ACHN (cell line): Measurements from ENCODE around the gene OSBPL5.
A peak's percentile ranks its signal among the peaks of the same experiment; 100 is the strongest.
"Not testable (repeated sequence)": the region's sequence is repeated elsewhere in the genome, so short reads cannot be mapped to it uniquely, and the experiment has no call there.

Experiments
- DNase-seq: peaks from one replicate; pipeline ENCODE4 v3.0.0-alpha.2; 2015
- in situ Hi-C: cut with HindIII; loops from 2 replicates; pipeline ENCODE4 v1.10.0; 2017; ENCODE audit warnings: low sequenced_read_pairs, low pct_ligation_motif_present, low pct_unique_long_range_greater_than_20kb

Gene OSBPL5

DNA sequence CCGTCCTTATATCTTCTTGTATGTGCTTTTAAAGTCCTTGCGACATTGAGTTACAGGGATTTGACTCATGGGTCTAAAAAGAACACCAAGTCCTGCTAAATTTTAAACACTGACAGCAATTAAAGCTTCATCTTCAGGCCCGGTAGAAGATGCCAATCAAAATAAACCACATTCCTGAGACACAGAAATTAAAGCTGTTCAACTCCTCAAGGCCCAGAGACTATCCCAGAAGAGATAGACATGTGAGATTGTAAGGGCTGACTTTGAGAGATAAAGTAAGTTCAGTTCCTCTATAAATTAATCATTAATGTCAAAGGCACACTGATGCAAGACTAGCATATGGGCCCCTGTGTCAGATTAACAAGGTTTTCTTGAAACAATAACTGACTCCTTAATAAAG is 49.8 kb downstream of the OSBPL5 start:
- no peak for DNase-seq
- in situ Hi-C loops: no loop called here

DNA sequence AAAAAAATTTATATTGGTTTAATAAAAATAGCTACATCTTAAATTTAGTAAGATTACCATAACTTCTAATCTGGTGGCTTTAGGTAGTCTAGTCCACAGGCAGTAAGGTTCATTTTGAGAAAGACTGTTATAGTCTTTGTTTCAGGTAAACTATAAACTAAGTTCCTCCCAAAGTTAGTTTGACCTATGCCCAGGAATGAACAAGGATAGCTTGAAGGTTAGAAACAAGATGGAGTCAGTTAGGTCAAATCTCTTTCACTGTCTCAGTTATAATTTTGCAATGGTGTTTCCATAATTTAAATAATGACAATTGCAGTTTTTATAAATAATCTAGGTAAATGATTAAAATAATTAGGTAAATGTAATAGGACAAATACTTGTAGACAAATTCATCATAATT is 51.4 kb downstream of the OSBPL5 start:
- in situ Hi-C loops, DNase-seq: not testable (repeated sequence)

DNA sequence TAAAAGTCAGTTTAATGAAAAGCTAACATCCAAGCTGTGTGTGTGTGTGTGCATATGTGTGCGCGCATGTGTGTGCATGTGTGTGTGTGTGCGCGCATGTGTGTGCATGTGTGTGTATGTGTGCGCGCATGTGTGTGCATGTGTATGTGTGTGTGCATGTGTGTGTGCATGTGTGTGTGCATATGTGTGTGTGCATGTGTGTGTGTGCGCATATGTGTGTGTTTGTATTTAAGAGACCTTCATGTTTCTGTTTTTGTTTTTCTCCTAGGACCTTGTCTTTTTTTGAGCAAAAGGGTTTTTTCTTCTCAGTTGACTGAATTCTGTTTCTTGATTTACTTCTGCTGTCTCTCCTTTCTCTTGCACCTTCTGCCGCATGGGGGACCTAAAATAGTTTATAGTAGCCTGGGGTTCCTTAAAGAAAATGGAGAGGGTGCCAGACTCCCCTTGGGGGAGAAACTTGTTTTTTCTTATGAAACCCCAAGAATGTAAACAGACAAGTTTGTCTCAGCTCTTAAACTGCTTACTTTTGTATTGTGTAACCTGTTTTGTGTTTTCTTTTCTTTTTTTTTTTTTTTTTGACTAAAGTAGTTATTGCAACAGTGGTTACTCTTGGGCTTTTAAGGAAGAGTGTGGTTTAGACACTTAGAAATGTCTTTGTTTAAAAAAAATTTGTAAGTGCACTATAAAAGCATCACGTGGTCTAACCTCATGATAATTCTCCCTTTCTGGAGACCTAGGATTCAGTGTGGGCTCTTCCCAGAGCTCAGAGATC is 53.0 kb downstream of the OSBPL5 start:
- DNase-seq: no peak
- in situ Hi-C loops: no loop called here

DNA sequence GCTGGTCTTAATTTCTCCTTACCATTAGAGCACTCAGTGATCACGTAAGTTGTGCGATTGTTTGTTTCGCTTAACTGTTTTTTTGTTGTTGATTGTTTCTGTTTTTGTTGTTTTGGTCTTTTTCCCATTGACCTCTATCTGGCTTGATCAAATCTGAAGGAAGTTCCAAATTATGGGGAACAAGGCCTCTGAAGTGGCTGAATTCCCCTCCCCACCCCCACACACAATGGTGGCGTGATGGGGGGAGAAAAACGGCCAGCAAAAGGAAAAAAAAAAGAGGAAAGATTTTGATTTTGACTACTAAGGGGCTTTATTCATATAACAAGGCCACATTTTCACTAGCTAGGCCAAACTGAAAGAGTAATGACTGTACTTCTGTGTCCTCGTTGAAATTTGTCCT is 53.6 kb downstream of the OSBPL5 start:
- in situ Hi-C loops: no loop called here
- no peak for DNase-seq

DNA sequence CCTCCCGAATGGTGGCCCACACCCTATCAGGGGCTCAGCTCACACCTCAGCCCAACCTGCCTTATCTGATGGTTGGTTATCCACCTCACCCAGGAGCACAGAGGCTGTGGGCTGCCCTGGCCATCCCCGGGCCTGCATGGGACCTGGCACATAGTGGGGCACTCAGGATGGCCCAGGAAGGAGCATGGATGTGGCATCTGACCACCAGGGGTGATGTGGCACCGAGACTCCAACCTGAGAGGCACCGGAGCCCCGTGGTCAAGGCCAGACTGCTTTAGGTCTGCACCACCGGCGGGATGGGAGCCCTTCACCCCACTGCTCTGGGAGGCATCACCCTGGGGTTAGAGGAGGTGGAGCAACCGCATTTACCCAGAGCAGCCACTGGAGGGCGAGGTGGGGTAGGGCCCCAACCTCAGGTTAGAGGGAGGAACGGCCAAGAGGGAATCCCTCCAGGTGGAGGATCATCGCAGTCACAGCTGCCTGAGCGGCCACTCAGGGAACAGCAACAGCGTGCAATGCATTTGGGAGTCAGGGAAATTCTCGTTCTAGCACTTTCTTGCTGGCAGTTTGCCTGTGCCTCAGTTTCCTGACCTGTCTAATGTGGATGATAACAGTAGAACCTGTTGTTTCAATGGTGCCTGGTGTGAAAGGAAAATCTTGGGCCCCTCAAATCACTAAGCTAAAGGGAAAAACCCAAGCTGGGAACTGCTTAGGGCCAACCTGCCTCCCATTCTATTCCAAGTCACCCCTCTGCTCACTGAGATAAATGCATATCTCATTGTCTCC is 55.0 kb downstream of the OSBPL5 start:
- in situ Hi-C loops: no loop called here
- peak; percentile 28 for DNase-seq

DNA sequence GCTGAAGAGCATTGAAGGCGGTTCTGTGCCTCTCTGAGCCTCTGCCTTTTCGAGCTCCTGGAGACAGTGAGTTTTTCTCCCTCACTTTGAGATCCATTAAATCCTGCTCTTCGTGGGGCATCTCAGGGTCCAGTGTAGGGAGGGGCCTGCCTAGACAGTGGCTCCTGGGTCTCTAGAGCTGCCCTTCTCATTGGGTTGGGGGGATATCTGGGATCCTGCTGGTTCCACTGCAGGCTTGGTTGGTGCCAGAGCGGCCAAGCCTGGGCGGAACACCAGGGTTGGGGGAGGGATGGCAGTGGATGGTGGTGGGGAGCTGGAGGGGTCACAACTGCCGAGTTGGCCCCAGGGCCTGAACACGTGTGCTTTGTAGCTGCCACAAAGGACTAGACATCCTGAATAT is 55.7 kb downstream of the OSBPL5 start:
- no peak for DNase-seq
- in situ Hi-C loops: no loop called here

DNA sequence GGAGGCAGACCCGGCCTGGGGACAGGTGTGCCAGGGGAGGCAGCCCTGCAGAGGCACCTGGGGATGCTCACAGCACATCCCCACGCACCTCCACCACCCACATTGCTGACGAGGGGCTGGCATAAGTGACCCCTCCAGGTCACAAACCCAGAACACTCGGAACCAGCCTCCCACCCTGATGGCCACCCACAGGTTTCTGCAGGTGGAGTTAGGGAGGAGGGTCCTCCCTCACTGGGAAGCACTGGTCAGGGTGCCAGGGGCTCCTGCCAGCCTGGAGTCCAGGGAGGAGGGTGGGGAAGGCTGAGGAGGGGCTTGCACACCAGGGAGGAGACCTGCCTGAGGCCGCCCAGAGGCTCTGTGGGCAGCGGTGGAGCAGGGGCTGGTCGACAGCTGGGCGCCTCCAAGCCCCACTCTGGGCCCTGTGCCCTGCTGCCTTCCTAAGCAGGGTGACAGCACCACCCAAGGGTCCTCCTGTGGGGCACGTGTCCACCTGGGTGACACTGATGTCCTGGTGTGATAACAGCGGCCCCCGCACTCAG is 56.9 kb downstream of the OSBPL5 start:
- DNase-seq: no peak
- in situ Hi-C loops: no loop called here

DNA sequence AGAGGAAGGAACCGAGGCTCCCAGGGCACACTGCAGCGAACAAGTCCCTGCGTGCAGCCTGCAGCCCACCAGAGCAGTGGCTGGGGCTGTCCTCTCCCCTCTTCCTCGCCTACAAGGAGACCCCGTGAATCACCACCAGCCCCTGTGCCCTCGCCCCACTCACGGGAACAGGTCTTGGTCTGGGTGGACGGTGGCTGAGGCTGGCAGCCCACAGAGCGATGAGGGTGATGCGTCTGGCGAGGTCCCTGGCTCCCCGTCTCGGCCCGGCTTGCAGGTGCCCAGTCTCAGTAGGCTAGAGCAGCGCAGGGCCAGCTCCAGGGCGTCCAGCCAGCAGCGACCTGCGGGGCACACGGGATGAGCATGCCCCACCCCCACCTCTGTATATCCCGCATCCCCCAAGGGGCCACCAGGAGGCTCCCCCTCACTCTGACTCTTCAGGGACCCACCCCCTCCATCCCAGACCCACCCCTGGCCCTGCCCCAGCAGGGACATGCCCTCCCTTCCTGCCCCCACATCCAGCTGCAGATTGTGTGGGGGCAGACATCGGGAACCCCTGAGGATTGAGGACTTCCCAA is 57.4 kb downstream of the OSBPL5 start:
- in situ Hi-C loops: no loop called here
- DNase-seq: no peak

DNA sequence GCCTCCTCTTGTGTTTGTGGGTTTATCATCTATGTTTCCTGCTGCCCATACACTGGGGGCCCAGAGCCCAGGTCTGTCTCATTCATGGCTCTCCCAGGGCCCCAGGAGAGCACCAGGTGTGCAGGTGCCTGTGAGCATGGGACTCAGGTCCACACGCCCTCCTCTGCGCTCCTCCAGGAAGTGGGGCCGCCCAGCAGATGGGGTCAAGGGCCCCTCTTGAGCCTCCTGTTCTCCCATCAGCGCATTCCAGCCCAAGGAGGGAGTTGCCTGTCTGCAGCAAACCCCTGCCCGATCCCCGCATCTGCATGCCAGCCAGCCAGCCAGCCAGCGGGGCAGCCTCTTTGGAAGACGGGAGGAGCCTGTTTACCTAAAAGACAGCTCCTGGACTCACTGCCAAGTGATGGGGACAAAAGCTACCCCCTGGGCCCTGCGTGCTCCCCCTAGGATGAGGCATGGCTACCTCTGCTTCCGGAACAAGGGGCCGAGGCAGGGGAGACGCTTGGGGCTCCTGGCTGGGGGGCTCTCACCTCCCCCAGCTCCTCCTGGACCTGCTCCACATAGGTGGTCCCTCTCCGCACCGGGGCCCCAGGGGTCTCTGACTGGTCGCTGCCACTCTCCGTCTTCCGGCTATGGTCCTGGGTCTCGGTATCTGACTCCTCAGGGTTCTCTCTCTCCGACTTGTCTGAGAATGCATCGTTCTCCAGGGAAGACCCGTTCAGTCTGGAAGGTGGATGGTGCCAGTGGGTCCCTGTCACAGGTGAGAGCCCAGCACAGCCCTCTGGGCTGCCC is 58.2 kb downstream of the OSBPL5 start:
- in situ Hi-C loops: no loop called here
- DNase-seq: no peak

DNA sequence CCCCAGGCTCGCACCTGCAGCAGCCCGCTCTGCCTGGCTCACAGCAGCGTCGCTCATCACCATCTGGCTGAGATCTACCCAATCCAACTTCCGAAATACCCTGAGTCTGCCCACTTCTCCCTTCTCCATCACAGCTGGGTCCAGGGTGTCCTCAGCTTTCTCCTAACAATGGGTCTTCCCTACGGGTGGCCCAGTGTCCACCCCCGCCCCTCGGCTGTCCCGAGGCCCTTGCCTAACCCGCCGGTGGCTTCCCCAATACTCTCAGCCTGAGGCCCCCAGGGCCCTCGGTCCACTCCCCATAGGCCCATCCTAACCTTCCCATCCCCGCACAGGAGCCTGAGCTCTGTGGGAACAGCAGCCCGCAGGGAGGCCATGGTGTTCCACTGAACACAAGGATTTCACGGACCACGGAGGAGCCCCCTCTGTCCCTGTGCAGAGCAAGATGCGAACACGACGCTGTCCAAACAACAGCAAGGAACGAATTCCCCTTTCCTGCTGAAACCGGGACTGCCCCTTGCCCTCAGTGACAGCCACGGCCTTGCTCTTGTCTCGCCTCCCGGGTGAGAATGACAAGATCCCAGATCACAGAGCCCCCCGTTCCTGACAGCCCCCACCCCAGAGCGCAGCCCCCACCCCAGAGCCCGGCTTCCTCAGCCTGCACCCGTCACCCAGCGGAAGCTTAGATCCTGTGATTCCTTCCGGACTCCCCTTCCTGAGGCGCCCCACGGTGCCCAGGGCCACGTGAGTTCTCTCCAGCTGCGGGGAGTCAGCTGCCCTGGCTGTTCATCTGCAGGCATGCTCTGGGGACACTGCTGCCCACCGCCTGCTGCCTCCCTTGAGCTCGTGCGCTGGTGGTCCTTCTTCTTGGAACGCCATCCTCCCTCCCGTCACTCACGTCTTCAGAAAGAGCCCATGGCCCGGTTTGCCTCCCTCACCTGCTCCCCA is 59.0 kb downstream of the OSBPL5 start:
- in situ Hi-C loops: no loop called here
- DNase-seq: no peak

DNA sequence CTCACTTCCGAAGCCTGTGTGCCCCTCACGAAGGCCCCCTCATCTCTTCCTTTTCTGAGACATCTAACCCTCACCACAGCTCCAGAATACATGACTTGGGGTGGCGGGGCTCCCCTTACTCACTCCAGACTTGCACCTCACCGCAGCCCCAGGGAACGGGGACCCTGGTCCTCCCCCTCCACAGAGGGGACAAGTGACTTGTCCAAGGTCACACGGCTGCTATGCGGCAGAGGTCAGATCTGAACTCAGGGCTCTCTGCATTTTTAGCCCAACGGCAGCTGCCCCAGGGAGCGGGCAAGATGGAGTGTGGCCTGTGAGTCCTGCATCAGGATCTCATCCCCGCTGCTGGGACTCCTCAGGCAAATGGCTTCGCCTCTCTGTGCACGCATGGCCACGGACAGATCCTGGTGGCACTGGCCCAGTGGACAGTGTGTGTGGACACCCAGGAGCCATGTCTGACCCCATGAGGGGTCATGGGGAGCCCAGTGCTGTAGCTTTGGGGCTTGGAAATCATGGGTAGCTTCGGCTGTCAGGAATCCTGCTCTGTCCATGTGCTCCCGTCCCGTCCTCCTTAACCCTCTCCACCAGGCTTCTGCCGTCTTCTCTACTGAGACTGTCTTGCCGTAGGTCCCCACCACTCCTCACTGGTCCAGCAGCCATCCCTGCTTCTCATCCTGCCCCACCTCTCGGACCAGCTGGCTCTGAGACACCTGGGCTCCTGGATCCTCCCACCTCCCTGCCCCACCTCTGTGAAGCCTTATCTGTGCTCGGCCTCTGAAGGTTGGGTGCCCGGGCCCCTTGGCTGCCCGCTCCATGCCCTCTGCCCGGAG is 59.9 kb downstream of the OSBPL5 start:
- in situ Hi-C loops: no loop called here

DNA sequence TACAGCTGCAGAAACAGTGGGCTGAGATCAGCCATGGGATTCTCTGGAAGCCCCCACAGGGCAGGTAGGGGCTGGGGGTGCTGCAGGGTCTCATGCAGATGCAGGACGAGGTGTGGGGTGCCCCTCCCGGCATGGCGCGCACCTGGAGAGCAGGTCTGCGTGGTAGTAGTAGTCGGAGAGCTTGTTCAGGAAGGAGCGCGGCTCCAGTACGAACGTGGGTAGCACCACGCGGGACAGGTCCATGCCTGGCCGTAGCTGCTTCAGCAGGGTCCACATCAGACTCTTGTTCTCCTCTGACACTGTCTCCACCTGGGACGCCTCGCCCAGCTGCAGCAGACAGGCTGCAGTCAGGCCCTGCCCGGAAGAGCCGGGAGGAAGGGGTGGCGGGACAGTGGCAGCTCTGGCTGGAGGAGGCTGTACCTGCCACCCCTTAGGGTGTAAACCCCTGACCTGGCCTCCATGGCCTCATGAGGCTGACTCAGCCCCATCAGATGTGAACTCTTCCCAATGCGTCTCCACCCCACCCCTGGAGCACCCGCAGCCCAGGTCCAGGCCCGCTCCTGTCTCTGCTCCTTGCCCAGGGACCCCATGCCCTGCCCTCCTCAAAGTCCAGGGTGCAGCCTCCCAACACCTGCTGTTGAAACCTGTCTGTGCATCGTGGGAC is 60.9 kb downstream of the OSBPL5 start:
- no peak for DNase-seq
- in situ Hi-C loops: no loop called here

More for the DNA sequence above, 59.9 kb downstream of the OSBPL5 start:
- DNase-seq: no peak

DNA sequence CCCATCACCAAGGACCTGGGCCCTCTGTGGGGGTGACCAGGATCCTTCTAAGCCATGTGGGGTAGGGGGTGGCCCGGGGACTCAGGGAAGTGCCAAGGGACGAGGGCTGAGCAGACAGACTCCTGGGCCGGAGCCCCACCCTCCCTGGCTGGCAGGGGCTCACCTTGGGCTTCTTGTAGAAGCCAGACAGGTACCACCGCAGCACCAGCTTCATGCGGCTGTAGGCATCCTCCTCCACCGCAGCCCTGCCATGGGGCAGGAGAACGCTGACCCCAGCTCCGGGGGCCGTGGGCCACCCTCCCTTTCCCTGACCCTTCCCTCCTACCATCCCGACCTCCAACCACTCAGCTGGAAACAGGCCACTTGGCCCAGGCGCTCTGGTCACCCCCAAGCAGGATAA is 62.0 kb downstream of the OSBPL5 start:
- in situ Hi-C loops: no loop called here

DNA sequence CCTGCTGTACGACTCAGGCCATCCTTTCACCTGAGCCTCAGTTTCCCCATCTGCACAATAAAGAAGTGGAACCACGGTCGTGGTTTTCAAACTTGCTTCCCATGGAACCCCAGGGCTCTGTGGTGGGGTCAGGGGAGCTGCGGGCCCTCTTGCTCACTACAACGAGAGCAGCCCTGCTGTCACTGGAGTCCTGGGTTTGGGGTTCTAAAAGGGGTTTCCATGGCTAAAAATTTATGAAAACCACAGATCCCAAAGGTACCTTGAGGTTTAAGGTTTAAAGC is 62.5 kb downstream of the OSBPL5 start:
- in situ Hi-C loops: no loop called here
- DNase-seq: no peak

More for the DNA sequence above, 62.0 kb downstream of the OSBPL5 start:
- no peak for DNase-seq

DNA sequence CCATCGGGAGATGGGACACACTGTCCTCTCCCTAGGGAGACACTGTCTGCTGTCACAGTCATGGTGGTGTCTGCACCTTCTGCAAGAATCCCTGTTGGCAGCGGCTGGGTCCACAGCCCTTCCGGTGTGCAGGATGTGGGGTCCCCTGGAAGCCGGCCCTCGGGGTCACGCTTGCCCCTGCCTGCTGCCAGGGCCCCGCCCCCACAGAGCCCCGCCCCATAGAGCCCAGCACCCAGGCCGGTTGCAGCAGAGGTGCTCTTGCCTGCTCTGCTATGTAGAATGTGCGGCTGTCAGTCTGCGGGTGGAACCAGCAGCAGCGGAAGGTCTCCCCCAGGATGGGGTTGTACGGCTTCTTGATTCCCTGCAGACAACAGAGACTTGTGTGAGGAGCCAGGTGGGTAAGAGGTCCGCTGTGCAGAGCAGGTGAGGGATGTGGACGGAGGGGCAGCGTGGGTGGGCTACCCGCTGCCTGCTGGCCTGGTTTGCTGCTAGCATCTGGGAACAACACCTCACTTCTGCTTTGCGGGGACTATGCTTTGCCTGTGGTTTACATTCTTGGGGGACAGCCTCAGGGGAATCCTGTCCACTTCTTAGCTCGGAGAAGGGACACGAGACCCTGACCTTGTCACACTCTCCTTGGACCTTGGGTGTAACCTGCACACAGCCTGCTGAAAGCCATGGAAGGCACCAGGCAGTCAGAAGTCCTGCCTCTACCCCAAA is 63.0 kb downstream of the OSBPL5 start:
- in situ Hi-C loops: no loop called here
- no peak for DNase-seq

DNA sequence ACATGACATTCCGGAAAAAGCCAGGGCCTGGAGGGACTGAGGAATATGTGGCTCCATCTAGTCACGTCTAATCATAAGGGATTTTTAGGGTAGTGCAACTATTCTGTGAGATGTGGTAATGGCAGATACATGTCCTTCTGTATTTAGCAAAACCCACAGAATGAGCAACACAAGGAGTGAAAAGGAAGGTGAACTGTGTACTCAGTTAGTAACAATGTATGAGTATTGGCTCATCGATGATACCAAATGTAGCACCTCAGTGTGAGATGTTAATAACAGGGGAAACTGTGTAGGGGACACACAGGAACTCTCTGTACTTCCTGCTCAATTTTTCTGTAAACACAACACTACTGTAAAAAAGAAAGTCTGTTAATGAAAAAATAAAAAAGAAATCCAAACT is 65.9 kb downstream of the OSBPL5 start:
- in situ Hi-C loops: no loop called here
- DNase-seq: no peak
